HCT116 (cell line): ENCODE results near the gene GFOD1. TPM values are rescaled to one million over a fixed set of nuclear protein-coding genes. Genes with fewer than 3 reads are reported as not detected.

Experiments
- ATAC-seq: fragments of 200-7000 bp; cut with Tn5 transposase; 2 replicates; pipeline ENCODE4 v1.9.1; 2020; ENCODE audit warnings: mild to moderate bottlenecking, moderate library complexity
- BruUV-seq: library from RNA; stranded (reverse); fragments of 400-500 nt; replicated peaks from 2 replicates; lab custom pipeline; 2021; lab: Mats Ljungman, UMichigan
- CTCF ChIA-PET: fragments of 300-600 bp; sonication (Branson Sonifier 250); formaldehyde crosslinking; loops from one replicate; lab custom pipeline; 2021; ENCODE audit warnings: antibody characterized with exemption; lab: Charles Lee
- POLR2A ChIA-PET: fragments of 300-600, 350-600 bp; sonication (Branson Sonifier 250); formaldehyde crosslinking; loops from one replicate; lab custom pipeline; 2021; ENCODE audit warnings: antibody characterized with exemption; lab: Charles Lee
- RAD21 ChIA-PET, 2 experiments: fragments of 300-600 bp; sonication (Branson Sonifier 250); formaldehyde crosslinking; loops; one replicate each; lab custom pipeline; 2023; ENCODE audit warnings: low total read pairs in 2 of 2; ENCODE audit not compliant: uncharacterized antibody in 2 of 2, unreplicated experiment in 2 of 2, low non-redundant PET in 1 of 2; lab: Charles Lee
- DNase-seq: peaks from one replicate; pipeline ENCODE4 v3.0.0-alpha.2; 2010; ENCODE audit warnings: low read depth, low spot score
- H2AFZ ChIP-seq: fragments of 200-600 bp; shearing (Covaris generic), sonication (generic); 2 replicates; pipeline ENCODE4 v1.6.1; 2017; ENCODE audit warnings: low read depth, mixed run types, mixed read lengths, antibody characterized with exemption, low read length; ENCODE audit not compliant: poor library complexity, severe bottlenecking
- H3K27ac ChIP-seq: 2 replicates; pipeline ENCODE4 v1.5.1; 2012; ENCODE audit warnings: low read depth, low read length
- H3K27me3 ChIP-seq: fragments of 200-600 bp; sonication (generic); 2 replicates; pipeline ENCODE4 v1.6.1; 2016; ENCODE audit warnings: mixed run types, low read length, mixed read lengths; ENCODE audit not compliant: insufficient read depth
- H3K36me3 ChIP-seq, 2 experiments: fragments of 200-500 bp in 1 of 2; fragments of 200-600 bp in 1 of 2; sonication (Bioruptor generic) in 1 of 2; sonication (generic) in 1 of 2; 2 replicates each; pipeline versions ENCODE4 v1.5.1 to v1.6.1; 2014 to 2016; ENCODE audit warnings: low read length in 2 of 2, inconsistent platforms in 1 of 2, mixed read lengths in 1 of 2, mixed run types in 1 of 2; ENCODE audit not compliant: insufficient read depth in 2 of 2, control insufficient read depth in 1 of 2
- H3K4me1 ChIP-seq, 2 experiments: fragments of 200-600 bp in 1 of 2; sonication (generic) in 1 of 2; 2 replicates each; pipeline versions ENCODE4 v1.5.1 to v1.6.1; 2012 to 2017; ENCODE audit warnings: low read length in 2 of 2, inconsistent platforms in 1 of 2, mild to moderate bottlenecking in 1 of 2, mixed read lengths in 1 of 2, mixed run types in 1 of 2, moderate library complexity in 1 of 2; ENCODE audit not compliant: insufficient read depth in 2 of 2, control insufficient read depth in 1 of 2
- H3K4me2 ChIP-seq: fragments of 200-600 bp; sonication (generic); 2 replicates; pipeline ENCODE4 v1.6.1; 2017; ENCODE audit warnings: mixed run types, low read length, mixed read lengths
- H3K4me3 ChIP-seq, 2 experiments: fragments of 200-600 bp in 1 of 2; sonication (generic) in 1 of 2; replicated peaks in 1 of 2; 2 replicates each; pipeline ENCODE4 v1.5.1; 2011 to 2016; ENCODE audit warnings: low read length in 2 of 2, control low read depth in 1 of 2, low read depth in 1 of 2, mild to moderate bottlenecking in 1 of 2, mixed read lengths in 1 of 2, mixed run types in 1 of 2
- H3K79me2 ChIP-seq: fragments of 200-600 bp; sonication (generic); 2 replicates; pipeline ENCODE4 v1.6.1; 2017; ENCODE audit warnings: mild to moderate bottlenecking, mixed run types, low read length, moderate library complexity, mixed read lengths; ENCODE audit not compliant: insufficient read depth
- H3K9ac ChIP-seq: fragments of 200-600 bp; sonication (generic); 2 replicates; pipeline ENCODE4 v1.6.1; 2016; ENCODE audit warnings: low read length, mixed read lengths
- H3K9me2 ChIP-seq: fragments of 200-600 bp; sonication (generic), shearing (Covaris generic); 2 replicates; pipeline ENCODE4 v1.6.1; 2017; ENCODE audit warnings: mixed run types, mild to moderate bottlenecking, moderate library complexity; ENCODE audit not compliant: insufficient read depth
- H3K9me3 ChIP-seq, 2 experiments: fragments of 200-500 bp in 1 of 2; fragments of 200-600 bp in 1 of 2; sonication (Bioruptor generic) in 1 of 2; sonication (generic) in 1 of 2; 2 replicates each; pipeline ENCODE4 v1.6.1; 2014 to 2017; ENCODE audit warnings: low read length in 2 of 2, mixed read lengths in 2 of 2, inconsistent platforms in 1 of 2, low read depth in 1 of 2, mild to moderate bottlenecking in 1 of 2, mixed run types in 1 of 2, moderate library complexity in 1 of 2; ENCODE audit not compliant: control insufficient read depth in 1 of 2, insufficient read depth in 1 of 2
- H4K20me1 ChIP-seq: fragments of 200-600 bp; sonication (generic), shearing (Covaris generic); 2 replicates; pipeline ENCODE4 v1.6.1; 2017; ENCODE audit warnings: mixed run types, mild to moderate bottlenecking, moderate library complexity; ENCODE audit not compliant: insufficient read depth
- CBX3 ChIP-seq: IDR thresholded peaks from 2 replicates; pipeline ENCODE4 v1.6.1; 2012; ENCODE audit warnings: low read depth
- CEBPB ChIP-seq: IDR thresholded peaks from 2 replicates; pipeline ENCODE4 v1.6.1; 2012; ENCODE audit warnings: low read depth
- EGR1 ChIP-seq: IDR thresholded peaks from 2 replicates; pipeline ENCODE4 v1.6.1; 2012; ENCODE audit warnings: low read depth
- EZH2 ChIP-seq: fragments of 200-600 bp; sonication (generic); IDR thresholded peaks from 2 replicates; pipeline ENCODE4 v1.6.1; 2017; ENCODE audit warnings: antibody characterized with exemption, mixed run types
- FOSL1 ChIP-seq: IDR thresholded peaks from 2 replicates; pipeline ENCODE4 v1.6.1; 2012; ENCODE audit warnings: low read depth
- JUND ChIP-seq: IDR thresholded peaks from 2 replicates; pipeline ENCODE4 v1.6.1; 2012
- POLR2A ChIP-seq: IDR thresholded peaks from 2 replicates; pipeline ENCODE4 v1.7.0; 2011; ENCODE audit warnings: borderline replicate concordance; ENCODE audit not compliant: insufficient read depth, insufficient read length; ENCODE audit errors: extremely low read depth
- POLR2AphosphoS5 ChIP-seq: IDR thresholded peaks from 2 replicates; pipeline ENCODE4 v1.6.1; 2011; ENCODE audit warnings: mild to moderate bottlenecking, low read depth, low read length, moderate library complexity
- RAD21 ChIP-seq: IDR thresholded peaks from 2 replicates; pipeline ENCODE4 v1.6.1; 2012; ENCODE audit warnings: low read depth, mild to moderate bottlenecking
- SIN3A ChIP-seq: IDR thresholded peaks from 2 replicates; pipeline ENCODE4 v1.6.1; 2012; ENCODE audit warnings: low read depth
- SP1 ChIP-seq: IDR thresholded peaks from 2 replicates; pipeline ENCODE4 v1.6.1; 2012; ENCODE audit warnings: low read depth
- SRF ChIP-seq: IDR thresholded peaks from 2 replicates; pipeline ENCODE4 v1.6.1; 2012; ENCODE audit warnings: low read depth
- TCF7L2 ChIP-seq: IDR thresholded peaks from 2 replicates; pipeline ENCODE4 v1.7.0; 2011; ENCODE audit warnings: borderline replicate concordance, inconsistent platforms; ENCODE audit not compliant: insufficient read depth, insufficient read length; ENCODE audit errors: extremely low read depth
- YY1 ChIP-seq: IDR thresholded peaks from 2 replicates; pipeline ENCODE4 v1.6.1; 2011; ENCODE audit warnings: low read length, low read depth, moderate library complexity, mild to moderate bottlenecking; ENCODE audit not compliant: insufficient replicate concordance; ENCODE audit errors: extremely low read depth
- ZNF274 ChIP-seq: fragments of 200-500 bp; sonication (Bioruptor generic); IDR thresholded peaks from 2 replicates; pipeline ENCODE4 v1.6.1; 2014; ENCODE audit warnings: mild to moderate bottlenecking, low read depth, low read length, inconsistent platforms
- intact Hi-C: fragments of 100-400 bp; cut with micrococcal nuclease; formaldehyde crosslinking; loops from 2 replicates; pipeline ENCODE4 v1.10.0; 2022
- total RNA-seq: library from RNA; stranded (reverse); gene quantifications from one replicate; pipeline ENCODE4 v1.2.1, GENCODE V29; 2021; ENCODE audit not compliant: unreplicated experiment
- TF ChIP-seq, protein P1 (sequence below): IDR thresholded peaks from 2 replicates; pipeline ENCODE4 v1.6.1; 2012; ENCODE audit warnings: low read depth
- TF ChIP-seq, protein P2 (sequence below): IDR thresholded peaks from 2 replicates; pipeline ENCODE4 v1.6.1; 2012
- TF ChIP-seq, protein P3 (sequence below): IDR thresholded peaks from 2 replicates; pipeline ENCODE4 v1.6.1; 2011; ENCODE audit warnings: mild to moderate bottlenecking, low read length, moderate library complexity; ENCODE audit not compliant: insufficient replicate concordance; ENCODE audit errors: extremely low read depth
- TF ChIP-seq, protein P4 (sequence below), 3 experiments: fragments of 200-600 bp in 1 of 3; sonication (generic) in 1 of 3; IDR thresholded peaks in 2 of 3; conservative IDR thresholded peaks in 1 of 3; 2 replicates each; pipeline ENCODE4 v1.5.1; 2012 to 2017; ENCODE audit warnings: low read depth in 2 of 3, low read length in 2 of 3, antibody characterized with exemption in 1 of 3, borderline replicate concordance in 1 of 3, control low read depth in 1 of 3, mild to moderate bottlenecking in 1 of 3, mixed read lengths in 1 of 3, mixed run types in 1 of 3, moderate library complexity in 1 of 3; ENCODE audit not compliant: insufficient read depth in 1 of 3

The GFOD1 gene
- total RNA-seq, 1 experiment from 2014 or later: 3.8 TPM

DNA sequence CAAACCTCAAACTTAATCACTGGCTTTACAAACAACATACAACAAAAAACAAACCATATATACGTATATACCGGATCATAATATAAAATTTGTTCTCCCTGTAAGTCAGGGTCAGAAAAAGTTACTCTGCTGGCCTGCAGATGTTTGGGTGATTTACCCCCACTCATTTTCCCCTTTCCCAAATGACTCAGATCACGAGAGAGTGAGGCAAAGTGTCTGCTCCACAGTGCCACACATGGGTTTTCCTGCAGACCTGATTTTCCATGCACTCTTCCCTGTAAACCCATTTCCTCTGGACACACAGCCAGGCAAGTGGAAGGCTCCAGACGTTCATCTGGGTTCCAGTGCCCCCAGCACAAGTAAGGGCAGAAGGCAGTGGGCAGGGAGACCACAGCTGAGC, 23.5 kb downstream of the GFOD1 start (continued):
- TF ChIP-seq, protein P1, sequence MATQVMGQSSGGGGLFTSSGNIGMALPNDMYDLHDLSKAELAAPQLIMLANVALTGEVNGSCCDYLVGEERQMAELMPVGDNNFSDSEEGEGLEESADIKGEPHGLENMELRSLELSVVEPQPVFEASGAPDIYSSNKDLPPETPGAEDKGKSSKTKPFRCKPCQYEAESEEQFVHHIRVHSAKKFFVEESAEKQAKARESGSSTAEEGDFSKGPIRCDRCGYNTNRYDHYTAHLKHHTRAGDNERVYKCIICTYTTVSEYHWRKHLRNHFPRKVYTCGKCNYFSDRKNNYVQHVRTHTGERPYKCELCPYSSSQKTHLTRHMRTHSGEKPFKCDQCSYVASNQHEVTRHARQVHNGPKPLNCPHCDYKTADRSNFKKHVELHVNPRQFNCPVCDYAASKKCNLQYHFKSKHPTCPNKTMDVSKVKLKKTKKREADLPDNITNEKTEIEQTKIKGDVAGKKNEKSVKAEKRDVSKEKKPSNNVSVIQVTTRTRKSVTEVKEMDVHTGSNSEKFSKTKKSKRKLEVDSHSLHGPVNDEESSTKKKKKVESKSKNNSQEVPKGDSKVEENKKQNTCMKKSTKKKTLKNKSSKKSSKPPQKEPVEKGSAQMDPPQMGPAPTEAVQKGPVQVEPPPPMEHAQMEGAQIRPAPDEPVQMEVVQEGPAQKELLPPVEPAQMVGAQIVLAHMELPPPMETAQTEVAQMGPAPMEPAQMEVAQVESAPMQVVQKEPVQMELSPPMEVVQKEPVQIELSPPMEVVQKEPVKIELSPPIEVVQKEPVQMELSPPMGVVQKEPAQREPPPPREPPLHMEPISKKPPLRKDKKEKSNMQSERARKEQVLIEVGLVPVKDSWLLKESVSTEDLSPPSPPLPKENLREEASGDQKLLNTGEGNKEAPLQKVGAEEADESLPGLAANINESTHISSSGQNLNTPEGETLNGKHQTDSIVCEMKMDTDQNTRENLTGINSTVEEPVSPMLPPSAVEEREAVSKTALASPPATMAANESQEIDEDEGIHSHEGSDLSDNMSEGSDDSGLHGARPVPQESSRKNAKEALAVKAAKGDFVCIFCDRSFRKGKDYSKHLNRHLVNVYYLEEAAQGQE: no peak
- TF ChIP-seq ZNF274 (no peak), TCF7L2 (no peak), CEBPB (no peak), JUND (no peak), FOSL1 (no peak), SP1 (no peak), EZH2 (no peak), EGR1 (no peak)
- TF ChIP-seq, protein P2, sequence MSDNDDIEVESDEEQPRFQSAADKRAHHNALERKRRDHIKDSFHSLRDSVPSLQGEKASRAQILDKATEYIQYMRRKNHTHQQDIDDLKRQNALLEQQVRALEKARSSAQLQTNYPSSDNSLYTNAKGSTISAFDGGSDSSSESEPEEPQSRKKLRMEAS: no peak

DNA sequence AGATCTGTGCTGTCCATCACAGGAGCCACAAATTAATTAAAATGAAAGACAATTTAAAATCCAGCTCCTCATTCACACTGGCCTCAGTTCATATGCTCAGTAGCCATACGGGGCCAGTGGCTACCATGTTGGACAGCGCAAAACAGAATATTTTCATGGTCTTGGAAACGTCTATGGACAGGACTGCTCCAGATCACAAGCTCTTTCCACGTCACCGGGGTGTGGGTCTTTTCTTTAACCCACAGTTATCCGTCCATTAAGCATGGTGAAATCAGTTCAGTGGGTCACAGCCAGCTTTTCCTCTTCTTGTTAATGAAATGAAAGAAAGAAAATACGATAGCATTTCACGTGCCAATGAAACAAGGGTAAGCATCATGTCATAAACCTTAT, 24.1 kb downstream of the GFOD1 start:
- intact Hi-C loops: no loop called here
- ChIA-PET RAD21 (no interaction called here), CTCF (no interaction called here), POLR2A (no interaction called here)
- no peaks in the 10 kb centered on the region for H3K36me3 ChIP-seq
- H2AFZ ChIP-seq: no peak overlapping the region
- no peaks in the 10 kb centered on the region for H3K79me2 ChIP-seq
- H3K27me3 ChIP-seq: no peaks in the 10 kb centered on the region
- DNase-seq: no peak
- peaks cover 23 to 56% of the 10 kb centered on the region in 2 experiments for H3K4me1 ChIP-seq
- H4K20me1 ChIP-seq: no peaks in the 10 kb centered on the region
- no TSS peak for BruUV-seq
- no peak overlapping the region for H3K4me2 ChIP-seq
- no peak for ATAC-seq
- no peaks in the 10 kb centered on the region for H3K9me2 ChIP-seq
- no peaks in the 10 kb centered on the region for H3K9me3 ChIP-seq
- no peak overlapping the region for H3K4me3 ChIP-seq
- no peak overlapping the region for H3K27ac ChIP-seq
- no peak overlapping the region for H3K9ac ChIP-seq
- TF ChIP-seq, protein P3, sequence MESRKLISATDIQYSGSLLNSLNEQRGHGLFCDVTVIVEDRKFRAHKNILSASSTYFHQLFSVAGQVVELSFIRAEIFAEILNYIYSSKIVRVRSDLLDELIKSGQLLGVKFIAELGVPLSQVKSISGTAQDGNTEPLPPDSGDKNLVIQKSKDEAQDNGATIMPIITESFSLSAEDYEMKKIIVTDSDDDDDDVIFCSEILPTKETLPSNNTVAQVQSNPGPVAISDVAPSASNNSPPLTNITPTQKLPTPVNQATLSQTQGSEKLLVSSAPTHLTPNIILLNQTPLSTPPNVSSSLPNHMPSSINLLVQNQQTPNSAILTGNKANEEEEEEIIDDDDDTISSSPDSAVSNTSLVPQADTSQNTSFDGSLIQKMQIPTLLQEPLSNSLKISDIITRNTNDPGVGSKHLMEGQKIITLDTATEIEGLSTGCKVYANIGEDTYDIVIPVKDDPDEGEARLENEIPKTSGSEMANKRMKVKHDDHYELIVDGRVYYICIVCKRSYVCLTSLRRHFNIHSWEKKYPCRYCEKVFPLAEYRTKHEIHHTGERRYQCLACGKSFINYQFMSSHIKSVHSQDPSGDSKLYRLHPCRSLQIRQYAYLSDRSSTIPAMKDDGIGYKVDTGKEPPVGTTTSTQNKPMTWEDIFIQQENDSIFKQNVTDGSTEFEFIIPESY: no peak
- TF ChIP-seq SRF (no peak), EZH2 (no peak), TCF7L2 (no peak), CBX3 (no peak), ZNF274 (no peak), POLR2AphosphoS5 (no peak), SIN3A (no peak), CEBPB (no peak), FOSL1 (no peak), EGR1 (no peak), JUND (no peak), SP1 (no peak), POLR2A (no peak), YY1 (no peak), RAD21 (no peak)
- TF ChIP-seq, protein P4, sequence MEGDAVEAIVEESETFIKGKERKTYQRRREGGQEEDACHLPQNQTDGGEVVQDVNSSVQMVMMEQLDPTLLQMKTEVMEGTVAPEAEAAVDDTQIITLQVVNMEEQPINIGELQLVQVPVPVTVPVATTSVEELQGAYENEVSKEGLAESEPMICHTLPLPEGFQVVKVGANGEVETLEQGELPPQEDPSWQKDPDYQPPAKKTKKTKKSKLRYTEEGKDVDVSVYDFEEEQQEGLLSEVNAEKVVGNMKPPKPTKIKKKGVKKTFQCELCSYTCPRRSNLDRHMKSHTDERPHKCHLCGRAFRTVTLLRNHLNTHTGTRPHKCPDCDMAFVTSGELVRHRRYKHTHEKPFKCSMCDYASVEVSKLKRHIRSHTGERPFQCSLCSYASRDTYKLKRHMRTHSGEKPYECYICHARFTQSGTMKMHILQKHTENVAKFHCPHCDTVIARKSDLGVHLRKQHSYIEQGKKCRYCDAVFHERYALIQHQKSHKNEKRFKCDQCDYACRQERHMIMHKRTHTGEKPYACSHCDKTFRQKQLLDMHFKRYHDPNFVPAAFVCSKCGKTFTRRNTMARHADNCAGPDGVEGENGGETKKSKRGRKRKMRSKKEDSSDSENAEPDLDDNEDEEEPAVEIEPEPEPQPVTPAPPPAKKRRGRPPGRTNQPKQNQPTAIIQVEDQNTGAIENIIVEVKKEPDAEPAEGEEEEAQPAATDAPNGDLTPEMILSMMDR (IDR thresholded peaks at IDR 0.05 in 2 of 3, conservative IDR thresholded peaks at IDR 0.05 in 1 of 3; ENCODE audit: borderline replicate concordance in 1 of 3, insufficient read depth in 1 of 3, low read depth in 2 of 3, low read length in 2 of 3): no peak
